Cardiac fibroblast (primary cell): ENCODE data around the gene PRKD1.
A peak's percentile ranks its signal among the peaks of the same experiment; 100 is the strongest.

ENCODE experiments used
- DNase-seq, 2 donors: peaks; one replicate each; pipeline versions ENCODE4 v3.0.0 to v3.0.0-alpha.2; 2010; ENCODE audit warnings: low read depth in 2 of 2
- H3K4me3 ChIP-seq, 2 donors: replicated peaks in 1 of 2; 1 replicate in 1 of 2; 2 replicates in 1 of 2; pipeline ENCODE4 v1.5.1; 2011; ENCODE audit warnings: low read depth in 2 of 2, low read length in 2 of 2, mild to moderate bottlenecking in 2 of 2, moderate library complexity in 1 of 2
- TF ChIP-seq, protein P1 (sequence below): IDR thresholded peaks from one replicate; pipeline ENCODE4 v1.5.1; 2011; ENCODE audit warnings: low read depth, mild to moderate bottlenecking, low read length, inconsistent platforms

Gene PRKD1

GRCh38 chr14:29927376-29928116 is at the start of gene PRKD1:
Gene PRKD1, minus strand, starts transcription at chr14:29927847.
- TF ChIP-seq, protein P1, sequence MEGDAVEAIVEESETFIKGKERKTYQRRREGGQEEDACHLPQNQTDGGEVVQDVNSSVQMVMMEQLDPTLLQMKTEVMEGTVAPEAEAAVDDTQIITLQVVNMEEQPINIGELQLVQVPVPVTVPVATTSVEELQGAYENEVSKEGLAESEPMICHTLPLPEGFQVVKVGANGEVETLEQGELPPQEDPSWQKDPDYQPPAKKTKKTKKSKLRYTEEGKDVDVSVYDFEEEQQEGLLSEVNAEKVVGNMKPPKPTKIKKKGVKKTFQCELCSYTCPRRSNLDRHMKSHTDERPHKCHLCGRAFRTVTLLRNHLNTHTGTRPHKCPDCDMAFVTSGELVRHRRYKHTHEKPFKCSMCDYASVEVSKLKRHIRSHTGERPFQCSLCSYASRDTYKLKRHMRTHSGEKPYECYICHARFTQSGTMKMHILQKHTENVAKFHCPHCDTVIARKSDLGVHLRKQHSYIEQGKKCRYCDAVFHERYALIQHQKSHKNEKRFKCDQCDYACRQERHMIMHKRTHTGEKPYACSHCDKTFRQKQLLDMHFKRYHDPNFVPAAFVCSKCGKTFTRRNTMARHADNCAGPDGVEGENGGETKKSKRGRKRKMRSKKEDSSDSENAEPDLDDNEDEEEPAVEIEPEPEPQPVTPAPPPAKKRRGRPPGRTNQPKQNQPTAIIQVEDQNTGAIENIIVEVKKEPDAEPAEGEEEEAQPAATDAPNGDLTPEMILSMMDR = no peak
- H3K4me3 ChIP-seq = peak within 1 kb of the TSS; percentile 88 to 97
- peak; percentile 71 to 83 for DNase-seq

DNA sequence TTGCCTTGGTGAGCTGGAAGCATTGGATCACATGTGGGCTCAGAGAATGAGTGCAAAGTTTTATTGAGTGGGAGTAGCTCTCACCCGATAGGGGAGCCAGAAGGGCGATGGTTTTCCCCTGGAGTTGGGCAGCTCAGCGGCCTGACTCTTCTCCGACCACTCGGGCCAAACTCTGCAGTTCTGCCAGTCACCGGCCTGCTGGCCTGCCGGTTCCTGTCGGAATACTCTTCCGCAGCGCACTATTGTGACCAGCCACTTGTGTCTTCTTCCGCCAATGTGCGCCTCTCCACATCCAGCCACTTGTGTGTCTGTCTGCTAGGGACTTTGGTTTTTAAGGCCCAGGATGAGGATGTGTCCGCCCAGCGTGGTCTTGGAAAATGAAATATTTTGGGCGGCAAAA is 43.5 kb upstream of the PRKD1 start:
- TF ChIP-seq, protein P1 = no peak
- no peak for DNase-seq
- no peak overlapping the region for H3K4me3 ChIP-seq

- H3K4me3 ChIP-seq = no peak overlapping the region
- peak in 1 of 2 donors; percentile 61 for DNase-seq
- TF ChIP-seq, protein P1 = no peak
These were observed 27.4 kb upstream of the PRKD1 start for GRCh38 chr14:29955087-29955486.

DNA sequence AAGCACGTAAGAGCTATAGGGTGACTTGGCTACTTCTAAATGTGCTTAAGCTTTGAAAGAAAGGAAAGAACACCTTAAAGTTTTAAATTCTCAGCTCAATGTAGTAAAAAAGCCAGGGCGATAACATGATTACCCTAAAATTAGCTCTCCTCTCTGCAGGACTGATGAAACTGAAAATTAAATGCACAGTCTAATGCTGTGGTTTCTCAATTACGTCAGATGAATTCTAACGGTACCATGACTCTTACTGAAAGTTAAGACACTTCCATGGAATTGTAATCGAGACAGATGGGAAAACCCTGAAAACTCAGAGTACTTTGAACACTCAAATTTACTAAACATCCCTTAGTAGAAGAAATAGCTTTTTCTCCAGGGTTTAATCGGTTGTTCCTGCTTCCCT is 25.9 kb upstream of the PRKD1 start:
- DNase-seq = no peak
- TF ChIP-seq, protein P1 = no peak
- H3K4me3 ChIP-seq = no peak overlapping the region

DNA sequence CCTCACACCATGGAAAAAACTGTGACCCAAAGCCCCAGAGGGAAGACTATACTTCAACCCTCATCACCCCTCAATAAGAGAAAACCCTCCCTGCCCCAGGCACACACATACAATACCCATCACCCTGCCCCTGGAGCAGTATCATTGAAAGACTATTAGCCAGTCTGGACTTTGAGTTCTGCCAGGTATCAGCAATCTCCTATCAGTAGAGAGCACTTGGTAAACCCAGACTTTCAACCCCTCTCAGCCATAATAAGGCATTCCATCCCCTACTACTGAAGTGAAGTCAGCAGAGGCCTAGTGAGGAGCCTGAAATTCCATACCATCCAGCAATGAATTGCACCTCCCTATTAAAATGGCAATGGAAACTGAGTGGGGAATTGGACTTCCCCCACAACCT is 16.4 kb upstream of the PRKD1 start:
- DNase-seq = no peak
- no peak overlapping the region for H3K4me3 ChIP-seq
- TF ChIP-seq, protein P1 = no peak

DNA sequence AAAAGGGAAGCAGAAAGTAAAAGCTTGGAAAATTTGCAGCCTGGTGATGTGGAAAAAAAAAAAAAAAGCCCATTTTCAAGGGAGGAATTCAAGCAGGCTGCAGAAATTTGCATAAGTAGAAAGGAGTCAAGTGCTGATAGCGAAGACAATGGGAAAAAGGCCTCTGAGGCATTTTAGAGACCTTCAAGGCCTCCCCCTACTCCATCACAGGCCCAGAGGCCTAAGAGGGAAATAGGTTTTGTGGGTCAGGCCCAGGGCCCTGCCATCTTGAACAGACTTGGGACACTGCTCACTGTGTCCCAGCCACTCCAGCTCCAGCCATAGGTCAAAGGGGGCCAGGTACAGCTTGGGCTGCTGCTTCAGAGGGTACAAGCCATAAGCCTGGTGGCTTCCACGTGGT is 13.8 kb upstream of the PRKD1 start:
- TF ChIP-seq, protein P1 = no peak

DNA sequence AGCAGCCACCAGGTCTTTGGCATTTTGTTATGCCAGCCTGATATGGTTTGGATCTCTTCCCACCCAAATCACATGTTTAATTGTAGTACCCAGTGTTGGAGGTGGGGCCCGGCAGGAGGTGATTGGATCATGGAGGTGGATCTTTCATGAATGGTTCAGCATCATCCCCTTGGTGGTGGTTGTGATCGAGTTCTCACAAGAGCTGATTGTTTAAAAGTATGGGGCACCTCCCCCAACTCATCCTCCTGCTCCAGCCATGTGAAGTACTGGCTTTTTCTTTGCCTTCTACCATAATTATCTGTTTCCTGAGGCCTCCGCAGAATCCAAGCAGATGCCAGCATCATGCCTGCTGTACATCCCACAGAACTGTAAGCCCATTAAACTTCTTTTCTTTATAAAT is 12.8 kb upstream of the PRKD1 start:
- DNase-seq = no peak
- no peak overlapping the region for H3K4me3 ChIP-seq
- TF ChIP-seq, protein P1 = no peak

More for the DNA sequence above, 13.8 kb upstream of the PRKD1 start:
- no peak for DNase-seq
- no peak overlapping the region for H3K4me3 ChIP-seq
